Loucy (cell line): ENCODE results near the gene KMT2E.

Experiments used
- H2AFZ ChIP-seq: fragments of 200-600 bp; sonication (generic); 2 replicates; pipeline ENCODE4 v1.6.0; 2016; ENCODE audit warnings: antibody characterized with exemption, mild to moderate bottlenecking, low read length, moderate library complexity
- H3F3A ChIP-seq: fragments of 200-600 bp; 2 replicates; pipeline ENCODE4 v1.6.0; 2016; ENCODE audit warnings: antibody characterized with exemption, low read depth, mild to moderate bottlenecking
- H3K27me3 ChIP-seq: fragments of 200-600 bp; sonication (generic); 2 replicates; pipeline ENCODE4 v1.6.1; 2014; ENCODE audit warnings: low read length, mild to moderate bottlenecking; ENCODE audit not compliant: insufficient read depth, poor library complexity, severe bottlenecking
- H3K36me3 ChIP-seq: fragments of 200-600 bp; sonication (generic); 2 replicates; pipeline ENCODE4 v1.6.1; 2016; ENCODE audit warnings: low read length; ENCODE audit not compliant: insufficient read depth
- H3K4me1 ChIP-seq: fragments of 200-600 bp; sonication (generic); 2 replicates; pipeline ENCODE4 v1.5.1; 2014; ENCODE audit warnings: low read length, mild to moderate bottlenecking; ENCODE audit not compliant: insufficient read depth, poor library complexity, severe bottlenecking
- H3K4me2 ChIP-seq: fragments of 200-600 bp; sonication (generic); 2 replicates; pipeline ENCODE4 v1.6.0; 2014; ENCODE audit warnings: antibody characterized with exemption, low read length, low read depth, mild to moderate bottlenecking; ENCODE audit not compliant: poor library complexity, severe bottlenecking
- H3K4me3 ChIP-seq: fragments of 200-600 bp; sonication (generic); 2 replicates; pipeline ENCODE4 v1.5.1; 2014; ENCODE audit warnings: low read length, mild to moderate bottlenecking, mixed read lengths; ENCODE audit not compliant: poor library complexity, severe bottlenecking
- H3K79me2 ChIP-seq: fragments of 200-600 bp; sonication (generic); 2 replicates; pipeline ENCODE4 v1.6.1; 2014; ENCODE audit warnings: low read length; ENCODE audit not compliant: insufficient read depth
- H3K9ac ChIP-seq: fragments of 200-600 bp; sonication (generic); 2 replicates; pipeline ENCODE4 v1.6.0; 2014; ENCODE audit warnings: mild to moderate bottlenecking, low read depth, low read length, moderate library complexity; ENCODE audit not compliant: poor library complexity, severe bottlenecking
- H3K9me2 ChIP-seq: fragments of 200-600 bp; sonication (generic); replicated peaks from 2 replicates; pipeline ENCODE4 v1.6.1; 2016; ENCODE audit warnings: low read depth, low read length, mixed read lengths
- H3K9me3 ChIP-seq: fragments of 200-600 bp; sonication (generic); 2 replicates; pipeline ENCODE4 v1.6.1; 2014; ENCODE audit warnings: mild to moderate bottlenecking, antibody characterized with exemption, low read length, low read depth; ENCODE audit not compliant: insufficient read depth
- H4K20me1 ChIP-seq: fragments of 200-600 bp; sonication (generic); 2 replicates; pipeline ENCODE4 v1.6.0; 2014; ENCODE audit warnings: antibody characterized with exemption, low read length, mild to moderate bottlenecking; ENCODE audit not compliant: insufficient read depth, poor library complexity, severe bottlenecking
- CTCF ChIP-seq: fragments of 200-600 bp; sonication (generic); conservative IDR thresholded peaks from 2 replicates; pipeline ENCODE4 v1.5.1; 2014; ENCODE audit warnings: mild to moderate bottlenecking, antibody characterized with exemption, low read length
- EZH2phosphoT487 ChIP-seq: fragments of 200-600 bp; IDR thresholded peaks from 2 replicates; pipeline ENCODE4 v1.6.1; 2018; ENCODE audit warnings: antibody characterized with exemption, mild to moderate bottlenecking, moderate library complexity, borderline replicate concordance

KMT2E gene, protein sequence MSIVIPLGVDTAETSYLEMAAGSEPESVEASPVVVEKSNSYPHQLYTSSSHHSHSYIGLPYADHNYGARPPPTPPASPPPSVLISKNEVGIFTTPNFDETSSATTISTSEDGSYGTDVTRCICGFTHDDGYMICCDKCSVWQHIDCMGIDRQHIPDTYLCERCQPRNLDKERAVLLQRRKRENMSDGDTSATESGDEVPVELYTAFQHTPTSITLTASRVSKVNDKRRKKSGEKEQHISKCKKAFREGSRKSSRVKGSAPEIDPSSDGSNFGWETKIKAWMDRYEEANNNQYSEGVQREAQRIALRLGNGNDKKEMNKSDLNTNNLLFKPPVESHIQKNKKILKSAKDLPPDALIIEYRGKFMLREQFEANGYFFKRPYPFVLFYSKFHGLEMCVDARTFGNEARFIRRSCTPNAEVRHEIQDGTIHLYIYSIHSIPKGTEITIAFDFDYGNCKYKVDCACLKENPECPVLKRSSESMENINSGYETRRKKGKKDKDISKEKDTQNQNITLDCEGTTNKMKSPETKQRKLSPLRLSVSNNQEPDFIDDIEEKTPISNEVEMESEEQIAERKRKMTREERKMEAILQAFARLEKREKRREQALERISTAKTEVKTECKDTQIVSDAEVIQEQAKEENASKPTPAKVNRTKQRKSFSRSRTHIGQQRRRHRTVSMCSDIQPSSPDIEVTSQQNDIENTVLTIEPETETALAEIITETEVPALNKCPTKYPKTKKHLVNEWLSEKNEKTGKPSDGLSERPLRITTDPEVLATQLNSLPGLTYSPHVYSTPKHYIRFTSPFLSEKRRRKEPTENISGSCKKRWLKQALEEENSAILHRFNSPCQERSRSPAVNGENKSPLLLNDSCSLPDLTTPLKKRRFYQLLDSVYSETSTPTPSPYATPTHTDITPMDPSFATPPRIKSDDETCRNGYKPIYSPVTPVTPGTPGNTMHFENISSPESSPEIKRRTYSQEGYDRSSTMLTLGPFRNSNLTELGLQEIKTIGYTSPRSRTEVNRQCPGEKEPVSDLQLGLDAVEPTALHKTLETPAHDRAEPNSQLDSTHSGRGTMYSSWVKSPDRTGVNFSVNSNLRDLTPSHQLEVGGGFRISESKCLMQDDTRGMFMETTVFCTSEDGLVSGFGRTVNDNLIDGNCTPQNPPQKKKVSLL (N-terminal part only)

GRCh38 chr7:105013816-105014692 is at the start of gene KMT2E:
Gene KMT2E, plus strand, starts transcription at chr7:105014205. Its CDS starts 26,748 bp downstream, at chr7:105040953.
- H3K9me3 ChIP-seq: no peaks in the 10 kb centered on the region
- H3K4me1 ChIP-seq: peaks cover 40% of the 10 kb centered on the region
- TF ChIP-seq EZH2phosphoT487: no peak
- TF ChIP-seq CTCF: peak; percentile 1; the same call in 1 of the 2 replicates
- no peaks in the 10 kb centered on the region for H3F3A ChIP-seq
- H3K36me3 ChIP-seq: no peaks in the 10 kb centered on the region
- H3K27me3 ChIP-seq: peaks cover 10% of the 10 kb centered on the region
- peaks cover 72% of the 10 kb centered on the region for H4K20me1 ChIP-seq
- H3K9me2 ChIP-seq: no peaks in the 10 kb centered on the region
- peak within 1 kb of the TSS; percentile 100 for H3K9ac ChIP-seq
- peak within 1 kb of the TSS; percentile 81 for H3K4me3 ChIP-seq
- peaks cover 92% of the 10 kb centered on the region for H3K79me2 ChIP-seq
- H3K4me2 ChIP-seq: peak within 1 kb of the TSS; percentile 88
- H2AFZ ChIP-seq: peak within 1 kb of the TSS; percentile 80

GRCh38 chr7:104964626-104965236 is 49.3 kb upstream of the KMT2E start:
- no peaks in the 10 kb centered on the region for H3K9me2 ChIP-seq

More at GRCh38 chr7:104964626-104965236, 49.3 kb upstream of the KMT2E start:
- H3K9me3 ChIP-seq: no peaks in the 10 kb centered on the region
- no peaks in the 10 kb centered on the region for H3K27me3 ChIP-seq
- H3K9ac ChIP-seq: no peak overlapping the region
- H3K79me2 ChIP-seq: no peaks in the 10 kb centered on the region
- H3K36me3 ChIP-seq: no peaks in the 10 kb centered on the region
- H3K4me1 ChIP-seq: no peaks in the 10 kb centered on the region
- no peak overlapping the region for H3K4me3 ChIP-seq
- no peaks in the 10 kb centered on the region for H4K20me1 ChIP-seq
- no peaks in the 10 kb centered on the region for H3F3A ChIP-seq
- no peak overlapping the region for H2AFZ ChIP-seq
- no peak overlapping the region for H3K4me2 ChIP-seq
- no peak for TF ChIP-seq CTCF
